Measurements from ENCODE around the gene KCTD1.

KCTD1 gene

DNA sequence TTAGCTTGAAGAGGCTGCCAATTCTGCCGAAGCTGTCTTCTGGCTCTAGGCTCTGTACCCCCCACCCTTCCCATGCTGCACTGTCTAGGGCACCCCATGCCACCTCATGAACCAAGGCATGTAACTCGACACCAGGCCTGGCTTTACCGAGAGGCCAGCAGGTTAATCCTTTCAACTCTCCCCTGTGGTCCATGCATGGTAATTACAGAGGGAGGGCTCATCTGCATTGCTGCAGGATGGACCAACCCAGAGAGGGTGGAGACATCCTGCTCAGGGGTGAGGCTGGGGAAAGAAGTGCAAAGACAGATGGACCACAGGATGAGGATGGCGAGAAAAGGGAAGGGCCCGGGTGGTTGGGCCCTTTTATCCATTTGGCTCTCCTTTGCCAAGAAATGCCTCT, 65.8 kb downstream of the KCTD1 start:
- TF ChIP-seq, protein P1, sequence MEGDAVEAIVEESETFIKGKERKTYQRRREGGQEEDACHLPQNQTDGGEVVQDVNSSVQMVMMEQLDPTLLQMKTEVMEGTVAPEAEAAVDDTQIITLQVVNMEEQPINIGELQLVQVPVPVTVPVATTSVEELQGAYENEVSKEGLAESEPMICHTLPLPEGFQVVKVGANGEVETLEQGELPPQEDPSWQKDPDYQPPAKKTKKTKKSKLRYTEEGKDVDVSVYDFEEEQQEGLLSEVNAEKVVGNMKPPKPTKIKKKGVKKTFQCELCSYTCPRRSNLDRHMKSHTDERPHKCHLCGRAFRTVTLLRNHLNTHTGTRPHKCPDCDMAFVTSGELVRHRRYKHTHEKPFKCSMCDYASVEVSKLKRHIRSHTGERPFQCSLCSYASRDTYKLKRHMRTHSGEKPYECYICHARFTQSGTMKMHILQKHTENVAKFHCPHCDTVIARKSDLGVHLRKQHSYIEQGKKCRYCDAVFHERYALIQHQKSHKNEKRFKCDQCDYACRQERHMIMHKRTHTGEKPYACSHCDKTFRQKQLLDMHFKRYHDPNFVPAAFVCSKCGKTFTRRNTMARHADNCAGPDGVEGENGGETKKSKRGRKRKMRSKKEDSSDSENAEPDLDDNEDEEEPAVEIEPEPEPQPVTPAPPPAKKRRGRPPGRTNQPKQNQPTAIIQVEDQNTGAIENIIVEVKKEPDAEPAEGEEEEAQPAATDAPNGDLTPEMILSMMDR (IDR thresholded peaks at IDR 0.05), result no peak

DNA sequence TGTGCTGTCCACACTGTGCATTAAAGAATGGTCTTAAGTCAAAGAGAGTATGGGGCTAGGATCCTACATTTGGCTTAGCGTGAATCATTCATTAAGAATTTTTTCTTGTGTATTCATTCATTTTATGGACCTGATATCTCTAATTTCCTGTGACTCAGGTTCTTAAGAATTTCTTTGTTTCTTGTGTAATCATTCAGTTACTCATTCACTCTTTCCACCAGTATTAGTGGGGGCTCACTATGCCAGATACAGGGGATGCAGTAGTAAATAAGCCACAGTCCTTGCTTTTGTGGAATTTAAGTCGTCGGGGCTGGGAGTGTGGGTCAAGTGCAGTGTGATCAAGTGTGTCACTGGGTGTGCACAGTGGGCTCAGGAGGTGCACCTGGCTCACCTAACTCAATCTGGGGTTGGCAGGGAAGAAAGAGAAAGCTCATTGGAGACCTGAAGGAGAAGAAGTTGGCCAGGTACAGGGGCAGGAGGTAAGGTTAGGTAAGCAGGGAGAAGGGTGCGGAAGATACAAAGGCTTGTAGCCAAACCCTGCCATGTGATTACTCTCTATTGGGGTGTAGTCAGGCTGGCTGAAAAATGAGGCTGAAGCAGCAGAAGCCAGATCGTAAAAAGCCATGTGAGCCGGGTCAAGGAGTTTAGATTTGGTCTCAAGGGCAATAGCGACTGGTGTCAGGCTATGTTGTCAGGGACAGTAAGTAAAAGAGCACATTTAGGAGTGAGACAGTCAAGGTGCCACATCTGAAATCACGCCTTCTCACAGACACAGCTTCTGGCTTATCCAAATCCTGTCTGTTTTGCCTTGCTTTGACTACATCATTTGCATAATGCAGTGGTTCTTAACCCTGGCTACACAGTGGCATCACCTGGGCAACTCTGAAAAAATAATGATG, 67.2 kb downstream of the KCTD1 start:
- TF ChIP-seq, protein P1 (IDR thresholded peaks at IDR 0.05), result no peak

DNA sequence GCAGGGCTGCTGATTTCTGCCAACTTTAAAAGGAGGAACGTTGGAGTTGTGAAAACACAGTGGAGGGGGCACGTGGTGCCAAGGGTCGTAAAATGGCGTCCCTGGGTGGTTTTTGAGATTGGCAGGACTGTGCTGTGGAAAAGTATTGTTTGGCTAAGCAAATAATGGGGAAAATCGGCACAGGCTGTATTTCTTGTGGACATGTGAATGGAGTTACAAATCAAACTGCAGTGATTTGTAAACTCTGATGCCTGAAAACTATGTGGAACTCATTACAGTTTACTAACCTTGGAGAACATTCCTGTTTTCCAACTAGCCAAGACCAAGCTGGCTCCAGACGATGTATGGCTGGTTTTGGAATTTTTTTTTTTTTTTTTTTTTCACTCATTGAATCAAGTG, 68.7 kb downstream of the KCTD1 start:
- TF ChIP-seq, protein P1 (IDR thresholded peaks at IDR 0.05), result no peak

DNA sequence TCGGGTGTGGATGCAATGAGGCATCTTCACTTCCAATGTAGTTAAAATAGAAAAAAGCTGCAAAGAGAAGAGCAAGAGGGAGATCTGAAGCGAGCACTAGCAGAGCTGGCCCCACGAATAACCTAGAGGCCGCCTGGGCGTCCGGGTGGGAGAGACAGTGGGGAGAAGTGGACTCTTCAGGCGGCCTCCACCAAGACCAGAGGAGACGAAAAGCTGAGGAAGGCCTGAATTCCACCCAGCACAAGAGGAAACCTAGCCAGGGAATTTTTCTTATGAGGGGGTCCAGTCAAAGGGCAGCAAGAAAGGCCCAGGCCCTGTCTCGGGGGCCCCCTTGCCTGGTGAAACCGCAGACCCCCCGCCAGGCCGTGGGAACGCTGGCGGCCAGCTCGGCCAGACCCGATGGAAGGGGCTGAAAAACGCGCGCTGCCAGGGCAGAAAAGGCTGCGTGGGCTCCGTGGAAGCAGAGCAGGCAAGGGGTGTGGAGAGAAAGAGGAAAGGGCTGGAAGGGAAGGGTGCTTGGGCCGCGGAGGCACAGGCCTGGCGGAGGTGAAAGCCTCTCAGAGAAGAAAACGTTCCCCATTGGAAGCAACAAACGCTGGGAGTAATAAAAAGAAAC, 69.2 kb downstream of the KCTD1 start:
- TF ChIP-seq, protein P1 (IDR thresholded peaks at IDR 0.05), result no peak

DNA sequence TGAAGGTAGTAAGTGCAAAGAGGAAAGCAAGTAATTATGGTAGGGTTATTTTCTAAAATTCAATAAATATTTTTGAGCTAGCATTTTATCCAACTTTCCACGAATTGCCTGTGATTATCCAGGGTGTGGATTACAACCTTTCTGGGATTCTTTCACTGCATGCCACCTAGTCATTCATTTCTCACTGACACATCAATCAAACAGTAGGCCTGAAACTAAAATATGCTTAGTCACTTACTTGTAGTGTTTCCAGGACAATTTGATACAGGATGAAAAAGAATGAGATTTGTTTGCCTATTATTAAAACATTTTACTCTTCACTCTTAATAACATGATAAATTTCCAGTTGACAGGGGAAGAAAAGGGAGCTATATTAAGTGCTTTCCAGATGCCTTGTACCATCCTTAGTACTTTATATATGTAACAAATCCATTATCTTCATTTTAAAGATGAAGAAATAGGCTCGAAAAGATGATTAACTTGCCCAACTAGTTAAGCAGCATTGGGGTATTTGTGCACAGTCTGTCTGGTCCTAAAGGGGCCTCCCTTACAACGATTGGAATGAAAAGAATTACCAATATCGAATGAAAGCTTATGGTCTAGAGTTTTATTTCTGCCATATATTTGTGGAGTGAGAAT, 70.4 kb downstream of the KCTD1 start:
- TF ChIP-seq, protein P1 (IDR thresholded peaks at IDR 0.05), result no peak

DNA sequence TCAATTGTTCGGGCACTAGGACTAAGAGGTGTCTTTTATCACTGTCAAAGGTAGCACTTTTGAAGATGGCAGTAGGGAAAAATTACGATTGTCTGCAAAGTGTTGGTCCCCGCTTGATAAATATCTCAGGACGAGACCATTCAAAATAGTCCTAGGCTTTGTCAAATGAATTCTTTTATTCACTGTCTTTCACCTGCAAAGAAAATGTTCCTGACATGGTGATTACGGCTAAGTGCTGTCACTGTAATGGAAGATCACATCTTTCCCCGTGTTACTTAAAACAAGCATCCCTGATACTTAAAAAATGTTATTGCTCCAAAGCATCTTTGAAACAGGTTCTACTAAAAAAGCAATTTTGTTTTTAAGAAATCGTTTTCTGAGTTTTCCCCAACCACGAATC, 71.7 kb downstream of the KCTD1 start:
- TF ChIP-seq, protein P1 (IDR thresholded peaks at IDR 0.05), result no peak

DNA sequence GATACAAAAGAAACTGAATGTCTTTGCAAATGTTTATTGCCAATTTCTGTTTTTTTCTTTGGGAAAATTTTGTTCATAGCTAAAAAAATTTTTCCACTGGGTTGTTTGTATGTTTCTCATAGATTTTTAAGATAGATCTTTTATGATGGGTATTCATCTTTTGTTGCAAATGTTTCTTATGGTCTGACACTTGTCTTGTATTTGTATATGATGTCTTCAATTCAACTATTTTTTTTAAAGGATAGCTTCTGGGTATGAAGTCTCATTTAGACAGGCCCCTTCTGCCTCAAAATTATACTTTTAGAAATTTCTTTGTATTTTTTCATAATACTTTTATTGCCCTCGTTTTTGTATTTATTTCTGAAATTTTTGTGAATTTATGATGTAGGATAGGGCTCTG, 73.8 kb downstream of the KCTD1 start:
- TF ChIP-seq, protein P1 (IDR thresholded peaks at IDR 0.05), result no peak
